GM12878 (cell line): ENCODE data around the gene TAF13. TPM values are rescaled to one million over a fixed set of nuclear protein-coding genes. Genes with fewer than 3 reads are reported as not detected.

Experiments used
- ATAC-seq: fragments of 200-7000 bp; cut with Tn5 transposase; 3 replicates; pipeline ENCODE4 v1.9.1; 2020; ENCODE audit warnings: mild to moderate bottlenecking, moderate library complexity
- BruUV-seq: library from RNA; stranded (reverse); fragments of 400-500 nt; replicated peaks from 2 replicates; lab custom pipeline; 2021; lab: Mats Ljungman, UMichigan
- CTCF ChIA-PET: fragments of 300-600 bp; sonication (Branson Sonifier 250); formaldehyde crosslinking; extraction: SDS; loops from one replicate; lab custom pipeline; 2021; ENCODE audit warnings: inconsistent platforms; lab: Yijun Ruan, JAX
- POLR2A ChIA-PET: fragments of 350-600 bp; formaldehyde crosslinking; extraction: SDS; loops from one replicate; lab custom pipeline; 2021; ENCODE audit warnings: inconsistent platforms; lab: Charles Lee
- RAD21 ChIA-PET: fragments of 300-600 bp; sonication (Branson Sonifier 250); formaldehyde crosslinking; loops from one replicate; lab custom pipeline; 2023; ENCODE audit warnings: antibody characterized with exemption; ENCODE audit not compliant: unreplicated experiment; lab: Charles Lee
- SMC1A ChIA-PET: fragments of 300-600 bp; sonication (Branson Sonifier 250); formaldehyde crosslinking; loops from one replicate; lab custom pipeline; 2023; ENCODE audit not compliant: unreplicated experiment, uncharacterized antibody; lab: Charles Lee
- DNase-seq: peaks from one replicate; pipeline ENCODE4 v3.0.0-alpha.2; 2011; ENCODE audit warnings: low read depth, low spot score
- FAIRE-seq: peaks from 3 replicates; lab custom pipeline; 2011; peaks lifted over from hg19 to GRCh38; lab: Jason Lieb, UNC
- H2AFZ ChIP-seq: 2 replicates; pipeline ENCODE4 v1.6.0; 2011; ENCODE audit warnings: low read depth, low read length, control low read depth; ENCODE audit not compliant: control insufficient read depth
- H3K27ac ChIP-seq: 2 replicates; pipeline ENCODE4 v1.5.1; 2011; ENCODE audit warnings: control low read depth; ENCODE audit not compliant: control insufficient read depth, insufficient read depth
- H3K27me3 ChIP-seq, 2 experiments: replicated peaks in 1 of 2; 2 replicates each; pipeline versions ENCODE4 v1.6.0 to v1.6.1; 2011; ENCODE audit warnings: low read length in 1 of 2; ENCODE audit not compliant: control insufficient read depth in 2 of 2, insufficient read depth in 2 of 2
- H3K36me3 ChIP-seq, 2 experiments: 2 replicates each; pipeline ENCODE4 v1.5.1; 2011; ENCODE audit warnings: low read length in 1 of 2; ENCODE audit not compliant: control insufficient read depth in 2 of 2, insufficient read depth in 2 of 2
- H3K4me1 ChIP-seq: 2 replicates; pipeline ENCODE4 v1.6.1; 2011; ENCODE audit warnings: mild to moderate bottlenecking, low read length, moderate library complexity, mixed read lengths; ENCODE audit not compliant: control insufficient read depth, insufficient read depth
- H3K4me2 ChIP-seq: 2 replicates; pipeline ENCODE4 v1.6.0; 2011; ENCODE audit warnings: control low read depth; ENCODE audit not compliant: control insufficient read depth, insufficient read depth
- H3K4me3 ChIP-seq: fragments of 200-600 bp; sonication (generic); 2 replicates; pipeline ENCODE4 v1.5.1; 2016
- H3K79me2 ChIP-seq: 2 replicates; pipeline ENCODE4 v1.6.0; 2011; ENCODE audit warnings: low read length; ENCODE audit not compliant: control insufficient read depth, insufficient read depth
- H3K9ac ChIP-seq: 2 replicates; pipeline ENCODE4 v1.8.0; 2011; ENCODE audit warnings: low read length, control low read depth, mixed read lengths; ENCODE audit not compliant: control insufficient read depth, insufficient read depth
- H3K9me3 ChIP-seq: replicated peaks from 3 replicates; pipeline ENCODE4 v1.5.1; 2011; ENCODE audit warnings: mild to moderate bottlenecking, low read length; ENCODE audit not compliant: control insufficient read depth, insufficient read depth
- H4K20me1 ChIP-seq: 2 replicates; pipeline ENCODE4 v1.6.0; 2011; ENCODE audit not compliant: control insufficient read depth, insufficient read depth
- BCL11A ChIP-seq: IDR thresholded peaks from 2 replicates; pipeline ENCODE4 v1.6.1; 2011; ENCODE audit warnings: low read depth, low read length
- WGBS: methylation state at CpG from one replicate; pipeline ENCODE4 v1.1.6; 2016; ENCODE audit warnings: low lambda C conversion rate; ENCODE audit not compliant: insufficient replicate concordance, insufficient coverage; ENCODE audit errors: missing lambda C conversion rate; 5-methylcytosine and 5-hydroxymethylcytosine counted together
- in situ Hi-C: fragments of 300-500 bp; cut with MboI; formaldehyde crosslinking; loops from 9 replicates; pipeline ENCODE4 v1.14.3; 2018; ENCODE audit warnings: mixed read lengths
- intact Hi-C: fragments of 100-400 bp; cut with micrococcal nuclease; formaldehyde crosslinking; loops from one replicate; pipeline ENCODE4 v1.14.2; 2022; ENCODE audit not compliant: unreplicated experiment
- polyA plus RNA-seq, 11 experiments: library from polyadenylated mRNA; depleted of rRNA in 4 of 11; unstranded in 6 of 11; stranded (reverse) in 5 of 11; fragments of >200 nt; fragmentation: Nextera tagmentation in 4 of 11; fragmentation: Illumina TruSeq in 1 of 11; extraction: Ambion mirVana in 4 of 11; extraction: Trizol in 1 of 11; gene quantifications; 1 replicate in 1 of 11; 2 replicates in 10 of 11; pipeline versions ENCODE4 v1.2.1 to v1.2.3, GENCODE V29; 2011 to 2016; ENCODE audit warnings: inconsistent platforms in 2 of 11, missing spikeins in 2 of 11, low read depth in 1 of 11
- total RNA-seq, 4 experiments: library from RNA; depleted of rRNA in 3 of 4; stranded (reverse); fragments of >200 nt in 3 of 4; fragmentation: Illumina TruSeq in 1 of 4; extraction: Trizol in 1 of 4; gene quantifications; 2 replicates each; pipeline versions ENCODE4 v1.2.1 to v1.2.3, GENCODE V29; 2013 to 2021
- TF ChIP-seq, protein P1 (sequence below): fragments of 450-650 bp; IDR thresholded peaks from 2 replicates; pipeline ENCODE4 v1.6.1; 2016; ENCODE audit warnings: mild to moderate bottlenecking
- TF ChIP-seq, protein P2 (sequence below): fragments of 150-350 bp; IDR thresholded peaks from 2 replicates; pipeline ENCODE4 v1.6.1; 2014; ENCODE audit warnings: mild to moderate bottlenecking, low read depth, low read length

TAF13 gene
- total and polyA plus RNA-seq, 10 of the 15 experiments (the other 5 are each of a cell fraction or from before 2014, with no cell fraction given): 8.1 to 30.6 (median 18.0) TPM

GRCh38 chr1:109115685-109116084, 39.9 kb upstream of the TAF13 start:
- Histone ChIP-seq H3K4me3 (no peak overlapping the region), H3K27me3 (peaks cover 8 to 11% of the 10 kb centered on the region in 2 experiments), H3K36me3 (no peaks in the 10 kb centered on the region), H3K4me1 (peaks cover 15% of the 10 kb centered on the region), H3K79me2 (no peaks in the 10 kb centered on the region), H3K9me3 (no peaks in the 10 kb centered on the region), H3K9ac (no peak overlapping the region), H2AFZ (no peak overlapping the region), H3K4me2 (no peak overlapping the region), H3K27ac (no peak overlapping the region), H4K20me1 (no peaks in the 10 kb centered on the region)
- 92% methylated on average over 2 of the region's 2 CpGs for WGBS
- SMC1A ChIA-PET: interaction anchor here (0.8 to 1.5 kb wide), 4 partner anchors 16 to 417 kb away, joined by 3 read pairs; no protein-coding TSS in a partner anchor
- no peak for DNase-seq
- no peak for FAIRE-seq
- no TSS peak for BruUV-seq
- intact Hi-C loops: loop anchor here (10.0 kb wide), 1 partner anchor 279 kb away; the partner anchor contains the start of gene SORT1
- ATAC-seq: no peak; the same call in 2 of the 3 replicates
- POLR2A ChIA-PET: no interaction called here
- RAD21 ChIA-PET: interaction anchor here (1.2 kb wide), 1 partner anchor 15 kb away, joined by 3 read pairs; no protein-coding TSS in a partner anchor
- in situ Hi-C loops: no loop called here
- CTCF ChIA-PET: interaction anchor here (0.8 to 8.3 kb wide), 4 partner anchors 15 to 290 kb away, joined by 4 to 57 read pairs (median 5); no protein-coding TSS in a partner anchor
- TF ChIP-seq, protein P1, sequence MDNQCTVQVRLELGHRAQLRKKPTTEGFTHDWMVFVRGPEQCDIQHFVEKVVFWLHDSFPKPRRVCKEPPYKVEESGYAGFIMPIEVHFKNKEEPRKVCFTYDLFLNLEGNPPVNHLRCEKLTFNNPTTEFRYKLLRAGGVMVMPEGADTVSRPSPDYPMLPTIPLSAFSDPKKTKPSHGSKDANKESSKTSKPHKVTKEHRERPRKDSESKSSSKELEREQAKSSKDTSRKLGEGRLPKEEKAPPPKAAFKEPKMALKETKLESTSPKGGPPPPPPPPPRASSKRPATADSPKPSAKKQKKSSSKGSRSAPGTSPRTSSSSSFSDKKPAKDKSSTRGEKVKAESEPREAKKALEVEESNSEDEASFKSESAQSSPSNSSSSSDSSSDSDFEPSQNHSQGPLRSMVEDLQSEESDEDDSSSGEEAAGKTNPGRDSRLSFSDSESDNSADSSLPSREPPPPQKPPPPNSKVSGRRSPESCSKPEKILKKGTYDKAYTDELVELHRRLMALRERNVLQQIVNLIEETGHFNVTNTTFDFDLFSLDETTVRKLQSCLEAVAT: no peak
- TF ChIP-seq BCL11A: 0 out of 2 replicates have a peak, but pooled peaks have one; percentile 19

DNA sequence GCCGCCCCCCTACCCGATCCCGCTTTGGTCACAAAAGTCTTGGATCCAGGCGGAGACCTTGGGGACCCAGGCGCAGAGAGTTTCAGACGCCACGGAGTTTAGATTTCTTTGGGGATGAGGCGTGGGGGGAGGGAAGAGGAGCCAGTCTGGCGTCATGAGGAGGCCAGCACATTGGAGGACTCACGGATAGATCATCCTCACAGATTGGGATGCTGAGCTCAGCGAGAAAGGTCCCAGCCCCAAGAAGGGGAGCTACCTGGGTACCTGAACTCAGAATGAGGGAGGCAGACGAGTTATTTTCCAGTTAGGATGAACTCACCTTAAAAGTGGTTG, 38.5 kb upstream of the TAF13 start:
- ChIA-PET CTCF (interaction anchor here (0.9 to 8.3 kb wide), 5 partner anchors 14 to 79 kb away, joined by 3 to 57 read pairs (median 3); no protein-coding TSS in a partner anchor), SMC1A (interaction anchor here (1.5 kb wide), 2 partner anchors 20 to 418 kb away, joined by 3 read pairs; no protein-coding TSS in a partner anchor), RAD21 (interaction anchor here (1.2 kb wide), 1 partner anchor 16 kb away, joined by 3 read pairs; no protein-coding TSS in a partner anchor), POLR2A (interaction anchor here (0.6 kb wide), 1 partner anchor 472 kb away, joined by 3 read pairs; no protein-coding TSS in a partner anchor)
- Histone ChIP-seq H3K79me2 (no peaks in the 10 kb centered on the region), H3K4me2 (peak overlapping the region; percentile 86), H3K27ac (no peak overlapping the region), H2AFZ (peak overlapping the region; percentile 9; the same call in 1 of the 2 replicates), H3K9ac (no peak overlapping the region), H3K4me3 (peak overlapping the region; percentile 64; the same call in 1 of the 2 replicates), H4K20me1 (no peaks in the 10 kb centered on the region), H3K27me3 (peaks cover 8 to 11% of the 10 kb centered on the region in 2 experiments), H3K9me3 (no peaks in the 10 kb centered on the region), H3K4me1 (peaks cover 15% of the 10 kb centered on the region), H3K36me3 (no peaks in the 10 kb centered on the region)
- intact Hi-C loops (loop anchor here (5.0 to 10.0 kb wide), 4 partner anchors 72 to 280 kb away; partner anchors contain the start of genes CLCC1, SORT1 and WDR47), in situ Hi-C loops (no loop called here)
- TF ChIP-seq, protein P2, sequence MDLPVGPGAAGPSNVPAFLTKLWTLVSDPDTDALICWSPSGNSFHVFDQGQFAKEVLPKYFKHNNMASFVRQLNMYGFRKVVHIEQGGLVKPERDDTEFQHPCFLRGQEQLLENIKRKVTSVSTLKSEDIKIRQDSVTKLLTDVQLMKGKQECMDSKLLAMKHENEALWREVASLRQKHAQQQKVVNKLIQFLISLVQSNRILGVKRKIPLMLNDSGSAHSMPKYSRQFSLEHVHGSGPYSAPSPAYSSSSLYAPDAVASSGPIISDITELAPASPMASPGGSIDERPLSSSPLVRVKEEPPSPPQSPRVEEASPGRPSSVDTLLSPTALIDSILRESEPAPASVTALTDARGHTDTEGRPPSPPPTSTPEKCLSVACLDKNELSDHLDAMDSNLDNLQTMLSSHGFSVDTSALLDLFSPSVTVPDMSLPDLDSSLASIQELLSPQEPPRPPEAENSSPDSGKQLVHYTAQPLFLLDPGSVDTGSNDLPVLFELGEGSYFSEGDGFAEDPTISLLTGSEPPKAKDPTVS: no peak
- FAIRE-seq (no peak), ATAC-seq (no peak), DNase-seq (no peak)
- BruUV-seq: no TSS peak
- 17% methylated on average over 12 of the region's 12 CpGs for WGBS
